GM18511 (cell line): Measurements from ENCODE around the gene GRK5.
A peak's percentile ranks its signal among the peaks of the same experiment; 100 is the strongest.

ENCODE experiments used
- ATAC-seq: cut with Tn5 transposase; IDR thresholded peaks from one replicate; pipeline ENCODE4 v1.9.1; 2021; ENCODE audit warnings: mild to moderate bottlenecking, moderate library complexity; ENCODE audit not compliant: unreplicated experiment

The GRK5 gene

DNA sequence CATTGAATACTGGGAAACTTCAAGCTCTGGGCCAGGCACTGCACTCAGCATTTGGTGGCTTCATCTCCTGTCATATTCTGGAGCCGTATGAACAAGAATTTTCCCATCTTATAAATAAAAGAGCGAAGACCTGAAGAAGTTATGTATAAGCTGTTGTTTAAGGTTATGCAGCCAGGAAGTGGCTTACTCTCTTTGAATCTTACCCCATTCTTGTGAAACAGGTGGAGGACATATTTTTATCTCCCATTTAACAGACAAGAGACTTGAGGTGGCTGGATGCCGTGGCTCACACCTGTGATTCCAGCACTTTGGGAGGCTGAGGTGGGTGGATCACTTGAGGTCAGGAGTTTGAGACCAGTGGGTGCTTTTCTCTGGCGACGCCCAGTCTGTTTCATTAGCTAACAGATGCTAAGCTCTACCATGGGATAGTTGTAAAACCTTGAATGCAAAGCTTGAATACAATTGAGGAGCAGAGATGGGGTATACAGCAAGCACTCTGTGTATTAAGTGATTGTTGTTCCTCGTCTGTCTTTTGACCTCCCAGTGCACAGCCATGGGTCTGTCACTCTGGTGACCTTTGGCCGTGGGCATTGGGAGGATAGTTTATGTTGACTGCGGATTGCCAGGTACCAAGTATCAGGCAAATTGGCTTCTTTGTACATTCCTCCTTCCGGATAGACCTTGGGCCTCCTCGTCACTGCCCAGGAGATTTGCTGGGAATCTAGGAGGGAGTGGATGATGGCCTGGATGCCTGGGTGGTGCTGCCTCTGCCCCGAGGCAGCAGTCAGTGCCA, 85.8 kb downstream of the GRK5 start:
- ATAC-seq = no peak

GRCh38 chr10:119296703-119297102, 89.3 kb downstream of the GRK5 start:
- no peak for ATAC-seq

DNA sequence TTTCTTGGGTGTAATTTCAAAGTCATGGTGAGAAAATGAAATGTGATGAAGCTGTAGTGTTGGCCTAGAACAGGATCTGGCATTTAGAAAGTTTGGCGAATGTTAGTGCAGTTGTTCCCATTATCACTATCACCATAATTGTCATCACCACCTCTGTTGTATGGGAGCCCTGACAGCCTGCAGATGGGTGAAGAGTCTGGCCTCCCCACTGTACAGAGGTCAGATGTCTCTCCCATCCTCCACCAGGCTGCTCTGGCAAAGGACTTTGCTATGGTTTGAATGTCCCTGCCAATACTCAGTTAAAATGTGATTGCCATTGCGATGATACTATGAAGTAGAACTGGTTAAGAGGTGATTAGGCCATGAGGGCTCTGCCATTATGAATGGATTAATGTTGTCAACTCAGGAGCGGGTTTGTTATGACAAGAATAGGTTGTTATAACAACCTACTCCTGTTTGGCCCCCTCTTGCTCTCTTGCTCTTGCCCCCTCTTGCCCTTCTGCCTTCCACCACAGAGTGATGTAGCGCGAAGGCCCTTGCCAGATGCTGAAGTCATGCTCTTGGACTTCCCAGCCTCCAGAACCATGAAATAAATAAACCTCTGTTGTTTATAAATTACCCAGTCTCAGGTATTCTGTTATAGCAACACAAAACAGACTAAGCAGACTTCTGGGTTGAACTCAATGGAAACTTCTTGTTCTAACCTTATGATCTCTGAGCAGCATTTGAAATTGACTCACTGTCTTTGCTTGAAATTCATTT, 90.0 kb downstream of the GRK5 start:
- no peak for ATAC-seq

DNA sequence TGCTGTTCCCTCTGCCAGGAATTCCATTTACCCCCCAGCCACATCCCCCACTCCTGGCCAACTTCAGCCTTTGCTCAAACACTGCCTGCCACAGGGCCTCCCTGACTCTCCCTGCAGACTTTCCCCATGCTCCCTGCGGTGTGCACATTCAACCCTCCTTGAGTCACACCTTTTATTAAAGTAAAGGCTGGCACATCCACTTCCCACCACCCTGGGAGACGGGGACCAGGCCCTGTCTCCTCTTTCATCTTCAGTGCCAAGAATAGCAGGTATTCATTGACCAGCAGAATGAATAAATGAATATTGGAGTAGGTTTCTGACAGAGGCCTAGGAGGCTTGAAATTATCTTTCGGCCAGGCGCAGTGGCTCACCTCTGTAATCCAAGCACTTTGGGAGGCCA, 91.4 kb downstream of the GRK5 start:
- no peak for ATAC-seq

- no peak for ATAC-seq
These were observed 92.2 kb downstream of the GRK5 start for GRCh38 chr10:119299531-119299930.

DNA sequence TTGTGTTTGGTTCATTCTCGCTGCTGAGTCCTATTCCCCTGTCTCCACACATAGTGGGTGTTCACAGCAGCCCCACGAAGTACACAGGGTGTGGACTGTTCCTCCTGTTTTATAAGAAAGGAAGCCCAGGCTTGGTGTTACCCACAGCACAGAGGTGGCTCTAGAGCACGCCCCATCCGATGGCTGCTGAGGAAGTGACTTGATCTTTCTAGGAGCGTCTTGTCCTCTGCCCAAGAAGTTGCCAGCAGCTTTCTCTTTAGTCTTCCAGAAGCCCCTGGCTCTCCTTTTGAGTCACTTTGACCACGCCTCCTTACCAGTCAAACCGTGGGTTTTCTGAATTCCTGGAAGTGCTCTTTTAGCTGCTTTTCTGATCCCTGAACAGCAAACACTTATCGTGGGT, 94.0 kb downstream of the GRK5 start:
- ATAC-seq = no peak

DNA sequence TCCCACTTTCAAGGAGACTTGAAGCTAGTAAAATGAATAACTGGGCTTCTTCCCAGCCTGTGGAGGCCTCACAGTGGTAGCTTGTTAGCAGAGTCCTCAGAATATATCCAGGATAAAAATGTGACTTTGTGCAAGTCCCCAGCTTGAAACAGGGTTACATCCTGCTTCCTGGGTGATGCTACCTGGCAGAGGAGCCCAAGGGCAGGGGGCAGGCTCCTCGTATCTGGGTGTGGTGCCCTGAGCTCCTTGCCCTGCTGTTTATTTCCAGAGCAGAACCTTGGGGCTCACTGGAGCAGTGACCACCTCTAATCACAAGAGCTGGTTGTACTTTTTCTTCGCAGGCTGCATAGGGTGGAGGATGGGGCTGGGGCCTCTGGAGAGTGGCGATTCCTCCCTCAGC, 94.8 kb downstream of the GRK5 start:
- no peak for ATAC-seq

DNA sequence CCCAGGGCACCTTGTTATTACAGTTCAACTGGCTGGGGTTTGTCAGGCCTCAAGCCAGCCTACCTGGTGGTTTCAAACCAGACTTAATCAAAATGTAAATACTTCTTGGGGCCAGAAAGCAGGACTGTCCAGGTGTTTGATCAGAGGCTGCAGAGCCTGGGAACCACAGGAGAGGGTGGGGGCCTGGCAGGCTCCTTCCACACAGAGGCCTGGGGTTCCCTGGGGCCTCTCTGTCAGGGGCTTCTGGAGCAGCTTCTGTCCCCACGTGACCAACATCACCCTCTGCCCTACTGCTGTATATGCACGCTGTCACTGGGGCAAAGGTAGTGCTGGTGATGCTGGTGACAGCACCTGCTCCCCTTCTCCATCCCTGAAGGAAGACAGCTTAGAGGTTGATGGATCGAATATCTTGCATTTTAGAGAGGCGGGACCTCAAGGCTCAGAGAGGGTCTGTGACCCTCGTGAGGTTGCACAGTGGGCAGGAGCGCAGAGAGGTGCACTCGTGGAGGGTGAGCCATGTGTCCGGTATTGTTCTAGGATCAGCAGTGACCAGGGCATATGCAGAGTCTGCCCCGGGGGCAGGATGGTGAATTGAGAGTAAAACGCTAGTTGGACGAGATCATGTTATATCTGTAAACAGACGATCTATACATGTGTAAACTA, 95.4 kb downstream of the GRK5 start:
- no peak for ATAC-seq

GRCh38 chr10:119303886-119304285, 96.5 kb downstream of the GRK5 start:
- ATAC-seq = no peak

GRCh38 chr10:119304541-119304940, 97.2 kb downstream of the GRK5 start:
- ATAC-seq = no peak

GRCh38 chr10:119305860-119306513, 98.6 kb downstream of the GRK5 start:
- peak; percentile 71 for ATAC-seq

- peak; percentile 77 for ATAC-seq
These were observed 99.2 kb downstream of the GRK5 start for GRCh38 chr10:119306514-119306951.

- no peak for ATAC-seq
These were observed 99.6 kb downstream of the GRK5 start for GRCh38 chr10:119306986-119307392.

DNA sequence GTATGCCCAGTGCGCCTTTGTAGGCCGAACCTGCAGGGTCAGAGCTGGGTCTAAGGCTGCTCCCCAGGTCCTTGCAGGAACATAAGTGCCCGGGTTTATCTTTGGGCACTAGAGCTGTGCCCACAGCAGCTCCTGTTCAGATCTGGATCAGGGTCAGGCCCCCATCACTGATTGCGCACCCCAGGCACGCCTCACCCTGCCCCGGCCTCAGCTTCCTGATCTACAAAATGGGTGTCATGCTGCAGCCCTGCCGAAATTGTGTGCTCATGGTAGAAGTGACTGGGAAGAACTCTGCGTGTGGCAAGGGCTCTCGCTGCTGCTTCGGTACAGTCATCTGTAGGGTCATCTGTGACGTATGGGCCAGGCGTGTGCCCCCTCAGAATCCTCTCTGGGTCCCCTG, 100.7 kb downstream of the GRK5 start:
- no peak for ATAC-seq

GRCh38 chr10:119308551-119309422, 101.4 kb downstream of the GRK5 start:
- no peak for ATAC-seq

DNA sequence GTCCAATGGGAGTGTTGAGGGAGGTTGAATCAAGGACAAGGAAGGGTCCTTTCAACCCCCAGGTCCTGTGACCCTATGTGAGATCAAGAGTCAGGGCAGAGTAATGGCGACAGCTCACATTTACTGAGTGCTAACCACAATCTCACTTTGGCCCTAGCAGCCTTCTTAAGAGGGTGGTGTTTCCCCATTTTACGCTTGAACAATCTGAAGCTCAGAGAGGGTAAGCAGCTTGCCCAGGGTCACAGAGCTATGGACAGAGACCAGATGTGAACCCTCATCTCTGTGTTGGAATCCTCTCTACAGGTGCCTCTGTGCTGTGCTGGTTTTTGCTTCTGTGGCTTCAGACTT, 102.0 kb downstream of the GRK5 start:
- ATAC-seq = peak; percentile 21

GRCh38 chr10:119310806-119311205, 103.4 kb downstream of the GRK5 start:
- no peak for ATAC-seq

DNA sequence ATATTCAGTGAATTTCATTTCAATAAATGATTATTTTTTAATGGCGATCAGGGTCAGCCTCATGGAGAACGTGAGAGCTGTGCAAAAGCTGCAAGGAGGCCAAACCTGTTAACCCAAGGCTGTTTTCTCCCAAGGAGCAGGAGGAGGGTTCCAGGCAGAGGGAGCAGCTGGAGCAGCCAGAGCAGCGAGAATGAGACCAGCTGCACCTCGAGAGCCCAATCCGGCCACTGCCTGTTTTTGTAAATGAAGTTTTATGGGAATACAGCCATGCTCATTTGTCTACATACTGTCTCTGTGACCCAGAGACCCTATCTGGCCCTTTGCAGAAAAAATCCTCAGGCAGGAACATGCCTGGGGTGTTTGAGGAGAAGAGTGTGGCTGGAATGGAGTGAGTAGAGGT, 104.9 kb downstream of the GRK5 start:
- no peak for ATAC-seq

DNA sequence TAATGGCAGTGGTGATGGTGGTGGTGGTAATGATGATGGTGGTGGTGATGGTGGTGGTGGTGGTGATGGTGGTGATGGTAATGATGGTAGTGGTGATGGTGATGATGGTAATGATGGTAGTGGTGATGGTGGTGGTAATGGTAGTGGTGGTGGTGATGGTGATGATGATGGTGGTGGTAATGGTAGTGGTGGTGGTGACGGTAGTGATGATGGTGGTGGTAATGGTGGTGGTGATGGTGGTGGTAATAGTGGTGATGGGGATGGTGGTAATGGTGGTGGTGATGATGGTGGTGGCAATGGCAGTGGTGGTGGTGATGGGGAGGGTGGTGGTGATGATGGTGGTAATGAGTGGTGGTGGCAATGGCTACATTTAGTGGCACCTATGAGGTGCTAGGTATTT, 105.7 kb downstream of the GRK5 start:
- no peak for ATAC-seq

- peak; percentile 70 for ATAC-seq
These were observed 106.3 kb downstream of the GRK5 start for GRCh38 chr10:119313644-119314043.
